GM23248 (cell line): ENCODE results near the gene NEDD4L. TPM values are rescaled to one million over a fixed set of nuclear protein-coding genes. Genes with fewer than 3 reads are reported as not detected.

Experiments used
- DNase-seq: peaks from one replicate; pipeline ENCODE4 v3.0.0-alpha.2; 2015
- H2AFZ ChIP-seq: fragments of 200-600 bp; sonication (generic); 2 replicates; pipeline ENCODE4 v1.6.1; 2016; ENCODE audit warnings: antibody characterized with exemption
- H3F3A ChIP-seq: fragments of 200-600 bp; sonication (generic); 2 replicates; pipeline ENCODE4 v1.6.1; 2016; ENCODE audit warnings: mild to moderate bottlenecking, antibody characterized with exemption, mixed run types; ENCODE audit not compliant: insufficient read depth
- H3K27ac ChIP-seq: fragments of 200-600 bp; sonication (generic); 2 replicates; pipeline ENCODE4 v1.5.1; 2016; ENCODE audit warnings: mild to moderate bottlenecking
- H3K27me3 ChIP-seq: fragments of 200-600 bp; sonication (generic); replicated peaks from 2 replicates; pipeline ENCODE4 v1.6.1; 2016; ENCODE audit warnings: mild to moderate bottlenecking; ENCODE audit not compliant: insufficient read depth
- H3K36me3 ChIP-seq: fragments of 200-600 bp; sonication (generic); 2 replicates; pipeline ENCODE4 v1.6.1; 2016; ENCODE audit warnings: low read depth, mild to moderate bottlenecking
- H3K4me1 ChIP-seq: fragments of 200-600 bp; sonication (generic); 2 replicates; pipeline ENCODE4 v1.6.1; 2016; ENCODE audit warnings: mild to moderate bottlenecking; ENCODE audit not compliant: insufficient read depth
- H3K4me2 ChIP-seq: fragments of 200-600 bp; sonication (generic); one replicate; pipeline ENCODE4 v1.6.1; 2016; ENCODE audit warnings: mild to moderate bottlenecking; ENCODE audit not compliant: unreplicated experiment
- H3K4me3 ChIP-seq: fragments of 200-600 bp; sonication (generic); 2 replicates; pipeline ENCODE4 v1.5.1; 2016; ENCODE audit warnings: mild to moderate bottlenecking
- H3K79me2 ChIP-seq: fragments of 200-600 bp; sonication (generic); 2 replicates; pipeline ENCODE4 v1.6.1; 2016; ENCODE audit warnings: mild to moderate bottlenecking; ENCODE audit not compliant: insufficient read depth
- H3K9ac ChIP-seq: fragments of 200-600 bp; sonication (generic); 2 replicates; pipeline ENCODE4 v1.6.1; 2016; ENCODE audit warnings: mild to moderate bottlenecking
- H3K9me2 ChIP-seq: fragments of 200-600 bp; sonication (generic); 2 replicates; pipeline ENCODE4 v1.6.1; 2016; ENCODE audit warnings: mixed run types, mild to moderate bottlenecking, moderate library complexity; ENCODE audit not compliant: insufficient read depth
- H3K9me3 ChIP-seq: fragments of 200-600 bp; sonication (generic); one replicate; pipeline ENCODE4 v1.6.1; 2017; ENCODE audit warnings: low read depth
- H4K20me1 ChIP-seq: fragments of 200-600 bp; sonication (generic); 2 replicates; pipeline ENCODE4 v1.6.0; 2016; ENCODE audit not compliant: insufficient read depth
- EZH2 ChIP-seq: fragments of 200-600 bp; sonication (generic); IDR thresholded peaks from 2 replicates; pipeline ENCODE4 v1.6.1; 2018; ENCODE audit warnings: antibody characterized with exemption, mild to moderate bottlenecking; ENCODE audit not compliant: insufficient read depth, poor library complexity, severe bottlenecking
- EZH2phosphoT487 ChIP-seq: fragments of 200-600 bp; sonication (generic); IDR thresholded peaks from 2 replicates; pipeline ENCODE4 v1.6.1; 2018; ENCODE audit warnings: antibody characterized with exemption, moderate library complexity, mild to moderate bottlenecking, low read depth; ENCODE audit not compliant: insufficient read depth
- WGBS, 2 experiments: methylation state at CpG; one replicate each; pipeline ENCODE4 v1.1.6; 2015 to 2017; ENCODE audit warnings: low lambda C conversion rate in 2 of 2, low coverage in 1 of 2; ENCODE audit errors: missing lambda C conversion rate in 2 of 2; 5-methylcytosine and 5-hydroxymethylcytosine counted together
- in situ Hi-C: fragments of 300-500 bp; cut with MboI; formaldehyde crosslinking; loops from 2 replicates; pipeline ENCODE4 v1.15.0; 2020
- polyA plus RNA-seq: library from polyadenylated mRNA; unstranded; fragments of >200 nt; fragmentation: Nextera tagmentation; extraction: Ambion mirVana; gene quantifications from 2 replicates; pipeline ENCODE4 v1.2.1, GENCODE V29; 2016
- total RNA-seq: library from RNA; depleted of rRNA; stranded (reverse); fragments of >200 nt; shearing (Covaris generic); gene quantifications from 2 replicates; pipeline ENCODE4 v1.2.3, GENCODE V29; 2014

Gene NEDD4L
- total and polyA plus RNA-seq, 2 experiments from 2014 or later: 3.7 to 6.1 TPM

DNA sequence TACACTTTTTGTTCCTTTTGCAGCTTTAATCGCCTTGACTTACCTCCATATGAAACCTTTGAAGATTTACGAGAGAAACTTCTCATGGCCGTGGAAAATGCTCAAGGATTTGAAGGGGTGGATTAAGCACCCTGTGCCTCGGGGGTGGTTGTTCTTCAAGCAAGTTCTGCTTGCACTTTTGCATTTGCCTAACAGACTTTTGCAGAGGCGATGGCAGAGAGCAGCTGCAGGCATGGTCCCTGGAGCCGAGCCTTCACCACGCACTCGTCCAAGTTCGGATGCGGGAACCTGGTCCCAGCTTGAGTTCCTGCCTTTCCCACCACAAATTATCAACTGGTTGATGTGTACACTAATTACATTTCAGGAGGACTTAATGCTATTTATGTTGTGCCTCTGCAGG is 352.1 kb downstream of the NEDD4L start:
- Histone ChIP-seq H3K9ac (no peak overlapping the region), H3K27me3 (no peaks in the 10 kb centered on the region), H3K4me3 (no peak overlapping the region), H3K4me1 (peaks cover 33% of the 10 kb centered on the region), H3K4me2 (no peak overlapping the region), H3F3A (peaks cover 30% of the 10 kb centered on the region), H4K20me1 (no peaks in the 10 kb centered on the region), H3K9me2 (no peaks in the 10 kb centered on the region), H3K27ac (no peak overlapping the region), H3K36me3 (no peaks in the 10 kb centered on the region), H3K9me3 (no peaks in the 10 kb centered on the region), H3K79me2 (no peaks in the 10 kb centered on the region), H2AFZ (no peak overlapping the region)
- WGBS, 2 experiments: 97 to 99% methylated on average over 10 of the region's 10 CpGs
- TF ChIP-seq EZH2phosphoT487 (no peak), EZH2 (no peak)
- in situ Hi-C loops: no loop called here
- DNase-seq: no peak

DNA sequence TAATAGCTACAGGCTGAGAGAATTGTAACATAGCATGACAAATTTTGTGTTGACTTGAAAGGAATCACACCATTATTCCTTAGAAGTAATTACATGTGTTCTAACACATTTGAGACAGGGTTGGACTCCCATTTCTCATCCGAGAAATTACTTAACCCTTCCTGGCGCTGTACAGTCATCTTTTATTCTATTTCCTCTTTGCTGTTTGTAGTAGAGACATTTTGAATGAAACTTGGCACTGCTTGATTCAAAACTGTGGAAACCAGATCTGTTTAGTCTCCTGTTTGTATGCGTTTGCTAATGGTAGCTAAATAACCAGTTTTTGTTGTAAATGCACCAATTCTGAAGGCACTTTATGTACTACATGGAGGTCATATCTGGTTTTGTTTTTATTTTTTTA is 352.9 kb downstream of the NEDD4L start:
- no peaks in the 10 kb centered on the region for H3K9me2 ChIP-seq
- no peak for DNase-seq
- TF ChIP-seq EZH2 (no peak), EZH2phosphoT487 (no peak)
- H3K27ac ChIP-seq: no peak overlapping the region
- H3K4me2 ChIP-seq: no peak overlapping the region
- H4K20me1 ChIP-seq: no peaks in the 10 kb centered on the region
- H3K9ac ChIP-seq: no peak overlapping the region
- no peaks in the 10 kb centered on the region for H3K27me3 ChIP-seq
- 89 to 92% methylated on average over 3 of the region's 3 CpGs for WGBS, 2 experiments
- no peaks in the 10 kb centered on the region for H3K79me2 ChIP-seq
- H3K9me3 ChIP-seq: no peaks in the 10 kb centered on the region
- H3F3A ChIP-seq: peaks cover 28% of the 10 kb centered on the region
- no peak overlapping the region for H3K4me3 ChIP-seq
- H3K36me3 ChIP-seq: no peaks in the 10 kb centered on the region
- peaks cover 33% of the 10 kb centered on the region for H3K4me1 ChIP-seq
- H2AFZ ChIP-seq: no peak overlapping the region
- in situ Hi-C loops: no loop called here

DNA sequence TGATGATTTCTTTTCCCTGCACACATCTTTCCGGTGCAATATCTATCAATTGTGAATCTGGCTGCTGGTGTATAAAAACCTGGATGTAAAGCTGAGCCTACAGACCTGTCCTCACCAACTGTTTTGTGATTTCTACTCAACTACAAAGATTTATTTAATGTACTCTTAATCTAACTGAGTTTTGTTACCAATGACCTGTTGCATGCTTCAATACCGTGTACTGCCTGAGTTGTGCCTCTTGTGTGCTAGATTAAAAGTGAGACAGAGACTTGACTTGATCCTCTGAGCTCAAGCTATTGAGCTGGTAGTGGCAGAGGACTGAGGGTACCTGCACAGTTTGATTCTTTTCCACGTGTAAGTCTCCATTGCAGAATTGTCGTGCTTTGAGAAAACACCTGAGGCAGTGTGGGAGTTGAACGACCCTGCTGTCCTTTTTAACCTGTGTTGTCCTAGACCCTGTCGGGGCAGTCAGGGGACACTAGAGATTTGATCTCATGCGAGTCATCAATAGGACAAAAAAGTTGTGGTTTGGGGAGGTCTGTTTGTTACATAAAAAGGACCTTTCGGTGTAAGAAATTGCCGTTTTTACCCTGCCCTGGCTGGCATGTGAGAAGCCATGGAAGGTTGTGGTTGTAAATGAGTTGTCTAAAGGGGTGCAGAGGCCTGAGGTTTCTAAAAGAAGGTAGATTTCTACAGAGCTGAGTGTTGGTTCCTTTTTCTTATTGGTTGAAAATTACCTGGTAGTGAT is 353.5 kb downstream of the NEDD4L start:
- no peaks in the 10 kb centered on the region for H3K79me2 ChIP-seq
- no peak overlapping the region for H2AFZ ChIP-seq
- no peak overlapping the region for H3K9ac ChIP-seq
- H3K9me2 ChIP-seq: no peaks in the 10 kb centered on the region
- no peak overlapping the region for H3K4me3 ChIP-seq
- H3K36me3 ChIP-seq: no peaks in the 10 kb centered on the region
- no peak for TF ChIP-seq EZH2phosphoT487
- peaks cover 27% of the 10 kb centered on the region for H3K4me1 ChIP-seq
- DNase-seq: no peak
- H3K9me3 ChIP-seq: no peaks in the 10 kb centered on the region
- no peak overlapping the region for H3K27ac ChIP-seq
- 96 to 98% methylated on average over 9 of the region's 9 CpGs for WGBS, 2 experiments
- H3K27me3 ChIP-seq: no peaks in the 10 kb centered on the region
- H3F3A ChIP-seq: peaks cover 22% of the 10 kb centered on the region
- H4K20me1 ChIP-seq: no peaks in the 10 kb centered on the region
- in situ Hi-C loops: no loop called here
- H3K4me2 ChIP-seq: no peak overlapping the region

GRCh38 chr18:58398648-58399398 is 354.8 kb downstream of the NEDD4L start:
- no peak overlapping the region for H3K4me2 ChIP-seq
- no peaks in the 10 kb centered on the region for H3K27me3 ChIP-seq
- no peak overlapping the region for H3K27ac ChIP-seq
- no peaks in the 10 kb centered on the region for H4K20me1 ChIP-seq
- TF ChIP-seq EZH2phosphoT487: no peak
- TF ChIP-seq EZH2: no peak
- H3K4me1 ChIP-seq: peaks cover 19% of the 10 kb centered on the region
- no peak overlapping the region for H3K4me3 ChIP-seq
- WGBS, 2 experiments: 95 to 98% methylated on average over 11 of the region's 11 CpGs
- no peaks in the 10 kb centered on the region for H3K9me2 ChIP-seq
- H3K79me2 ChIP-seq: no peaks in the 10 kb centered on the region
- H3F3A ChIP-seq: peaks cover 9% of the 10 kb centered on the region; the same call in 1 of the 2 replicates
- DNase-seq: no peak
- no peaks in the 10 kb centered on the region for H3K36me3 ChIP-seq
- no peak overlapping the region for H2AFZ ChIP-seq
- in situ Hi-C loops: no loop called here
- no peak overlapping the region for H3K9ac ChIP-seq
- H3K9me3 ChIP-seq: no peaks in the 10 kb centered on the region
